ENCODE data around the gene SGPL1. TPM values are rescaled to one million over a fixed set of nuclear protein-coding genes. Genes with fewer than 3 reads are reported as not detected.

Gene SGPL1
- polyA plus RNA-seq, 1 donor (not counting 4 experiments of a cell fraction or from before 2014, with no cell fraction given), result 31.4 TPM

DNA sequence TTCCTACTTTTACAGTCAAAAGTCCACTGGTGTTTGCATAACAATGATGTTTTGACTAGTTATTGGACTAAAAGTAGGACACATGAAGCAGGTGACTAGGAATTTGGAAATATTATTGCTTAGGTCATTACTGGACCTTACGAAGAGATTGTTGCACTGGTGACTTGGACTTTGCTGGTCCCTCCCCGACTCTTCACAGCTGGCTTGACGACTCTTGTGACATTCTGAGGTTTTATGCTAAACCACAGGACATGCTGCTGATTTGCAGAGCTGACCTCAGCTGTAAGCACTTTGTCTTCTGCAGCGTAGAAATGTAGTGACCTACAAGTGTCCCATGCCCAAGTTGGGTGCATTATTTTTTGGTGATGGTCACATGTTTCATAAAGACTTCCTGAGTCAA is 50.7 kb downstream of the SGPL1 start:
- Histone ChIP-seq H3K27ac (ENCODE audit: control insufficient read depth, insufficient read depth, low read length) (no peak overlapping the region), H3K79me2 (ENCODE audit: control insufficient read depth, insufficient read depth, low read length) (no peaks in the 10 kb centered on the region), H3K9me3 (ENCODE audit: control insufficient read depth, low read depth, low read length) (no peaks in the 10 kb centered on the region), H2AFZ (ENCODE audit: control insufficient read depth, low read length) (no peak overlapping the region), H3K4me3 (ENCODE audit: control insufficient read depth in 2 of 3, extremely low read depth in 1 of 3, insufficient read depth in 2 of 3, low read depth in 1 of 3, low read length in 3 of 3) (no peak overlapping the region), H3K9me1 (ENCODE audit: control insufficient read depth, extremely low read depth, insufficient read depth, low read length) (no peaks in the 10 kb centered on the region), H3K4me2 (ENCODE audit: control insufficient read depth, extremely low read depth, insufficient read depth, low read depth, low read length) (no peak overlapping the region), H3K4me1 (ENCODE audit: control insufficient read depth, extremely low read depth, insufficient read depth, low read length) (peaks cover 8% of the 10 kb centered on the region), H3K9ac (ENCODE audit: control insufficient read depth, extremely low read depth, insufficient read depth, low read length) (no peak overlapping the region), H3K27me3 (ENCODE audit: control insufficient read depth, extremely low read depth, insufficient read depth, low read length) (no peaks in the 10 kb centered on the region), H3K36me3 (ENCODE audit: control insufficient read depth in 2 of 2, extremely low read depth in 1 of 2, insufficient read depth in 2 of 2, low read length in 2 of 2) (peaks cover 3 to 25% of the 10 kb centered on the region in 2 experiments), H4K20me1 (ENCODE audit: control insufficient read depth, extremely low read depth, insufficient read depth, low read length) (no peaks in the 10 kb centered on the region)
- FAIRE-seq (no peak), DNase-seq (ENCODE audit: low read depth, low spot score) (no peak)
- dilution Hi-C loops (cut with MboI; ENCODE audit: extremely low pct_ligation_motif_present, low sequenced_read_pairs), result no loop called here
- TF ChIP-seq EZH2 (IDR thresholded peaks at IDR 0.05; ENCODE audit: low read length), result no peak
- TF ChIP-seq, protein P1, sequence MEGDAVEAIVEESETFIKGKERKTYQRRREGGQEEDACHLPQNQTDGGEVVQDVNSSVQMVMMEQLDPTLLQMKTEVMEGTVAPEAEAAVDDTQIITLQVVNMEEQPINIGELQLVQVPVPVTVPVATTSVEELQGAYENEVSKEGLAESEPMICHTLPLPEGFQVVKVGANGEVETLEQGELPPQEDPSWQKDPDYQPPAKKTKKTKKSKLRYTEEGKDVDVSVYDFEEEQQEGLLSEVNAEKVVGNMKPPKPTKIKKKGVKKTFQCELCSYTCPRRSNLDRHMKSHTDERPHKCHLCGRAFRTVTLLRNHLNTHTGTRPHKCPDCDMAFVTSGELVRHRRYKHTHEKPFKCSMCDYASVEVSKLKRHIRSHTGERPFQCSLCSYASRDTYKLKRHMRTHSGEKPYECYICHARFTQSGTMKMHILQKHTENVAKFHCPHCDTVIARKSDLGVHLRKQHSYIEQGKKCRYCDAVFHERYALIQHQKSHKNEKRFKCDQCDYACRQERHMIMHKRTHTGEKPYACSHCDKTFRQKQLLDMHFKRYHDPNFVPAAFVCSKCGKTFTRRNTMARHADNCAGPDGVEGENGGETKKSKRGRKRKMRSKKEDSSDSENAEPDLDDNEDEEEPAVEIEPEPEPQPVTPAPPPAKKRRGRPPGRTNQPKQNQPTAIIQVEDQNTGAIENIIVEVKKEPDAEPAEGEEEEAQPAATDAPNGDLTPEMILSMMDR (optimal IDR thresholded peaks at IDR 0.05 in 1 of 3, IDR thresholded peaks at IDR 0.05 in 1 of 3, conservative IDR thresholded peaks at IDR 0.05 in 1 of 3; ENCODE audit: extremely low read depth in 1 of 3, insufficient read depth in 2 of 3, low read length in 3 of 3), result no peak

- no peaks in the 10 kb centered on the region for H3K9me3 ChIP-seq (ENCODE audit: control insufficient read depth, low read depth, low read length)
- H3K4me2 ChIP-seq (ENCODE audit: control insufficient read depth, extremely low read depth, insufficient read depth, low read depth, low read length), result no peak overlapping the region
- H3K79me2 ChIP-seq (ENCODE audit: control insufficient read depth, insufficient read depth, low read length), result no peaks in the 10 kb centered on the region
- H3K9me1 ChIP-seq (ENCODE audit: control insufficient read depth, extremely low read depth, insufficient read depth, low read length), result no peaks in the 10 kb centered on the region
- no peaks in the 10 kb centered on the region for H3K4me1 ChIP-seq (ENCODE audit: control insufficient read depth, extremely low read depth, insufficient read depth, low read length)
- H3K27ac ChIP-seq (ENCODE audit: control insufficient read depth, insufficient read depth, low read length), result no peak overlapping the region
- TF ChIP-seq, protein P1 (optimal IDR thresholded peaks at IDR 0.05 in 1 of 3, IDR thresholded peaks at IDR 0.05 in 1 of 3, conservative IDR thresholded peaks at IDR 0.05 in 1 of 3; ENCODE audit: extremely low read depth in 1 of 3, insufficient read depth in 2 of 3, low read length in 3 of 3), result no peak
- TF ChIP-seq EZH2 (IDR thresholded peaks at IDR 0.05; ENCODE audit: low read length), result no peak
- H3K36me3 ChIP-seq (ENCODE audit: control insufficient read depth in 2 of 2, extremely low read depth in 1 of 2, insufficient read depth in 2 of 2, low read length in 2 of 2), result peaks cover 14 to 34% of the 10 kb centered on the region in 2 experiments
- dilution Hi-C loops (cut with MboI; ENCODE audit: extremely low pct_ligation_motif_present, low sequenced_read_pairs), result no loop called here
- H3K4me3 ChIP-seq (ENCODE audit: control insufficient read depth in 2 of 3, extremely low read depth in 1 of 3, insufficient read depth in 2 of 3, low read depth in 1 of 3, low read length in 3 of 3), result no peak overlapping the region
- no peaks in the 10 kb centered on the region for H4K20me1 ChIP-seq (ENCODE audit: control insufficient read depth, extremely low read depth, insufficient read depth, low read length)
- H2AFZ ChIP-seq (ENCODE audit: control insufficient read depth, low read length), result no peak overlapping the region
- FAIRE-seq (no peak), DNase-seq (ENCODE audit: low read depth, low spot score) (no peak)
- no peak overlapping the region for H3K9ac ChIP-seq (ENCODE audit: control insufficient read depth, extremely low read depth, insufficient read depth, low read length)
- no peaks in the 10 kb centered on the region for H3K27me3 ChIP-seq (ENCODE audit: control insufficient read depth, extremely low read depth, insufficient read depth, low read length)
These were observed 56.5 kb downstream of the SGPL1 start for GRCh38 chr10:70872291-70872690.
